ENCODE results near the gene MTNR1A.

The MTNR1A gene

GRCh38 chr4:186554914-186555827, at the start of gene MTNR1A:
Gene MTNR1A (minus strand): TSS chr4:186555567. CDS start chr4:186555365, 202 bp downstream.
- peaks cover 21% of the 10 kb centered on the region for H3K27me3 Mint-ChIP-seq
- no peak within 1 kb of the TSS for H3K27ac Mint-ChIP-seq
- H3K4me3 Mint-ChIP-seq: no peak within 1 kb of the TSS
- H3K9me3 Mint-ChIP-seq: peaks cover 4% of the 10 kb centered on the region
- no peaks in the 10 kb centered on the region for H3K36me3 Mint-ChIP-seq (ENCODE audit: low read depth)
- no peaks in the 10 kb centered on the region for H3K4me1 Mint-ChIP-seq (ENCODE audit: low read depth)

- no peaks in the 10 kb centered on the region for H3K27me3 Mint-ChIP-seq
- no peaks in the 10 kb centered on the region for H3K4me1 Mint-ChIP-seq (ENCODE audit: low read depth)
- H3K36me3 Mint-ChIP-seq (ENCODE audit: low read depth): no peaks in the 10 kb centered on the region
- H3K9me3 Mint-ChIP-seq: peaks cover 9% of the 10 kb centered on the region
- no peak overlapping the region for H3K27ac Mint-ChIP-seq
- no peak overlapping the region for H3K4me3 Mint-ChIP-seq
These were observed 48.9 kb upstream of the MTNR1A start for GRCh38 chr4:186604124-186604807.

GRCh38 chr4:186602978-186603377, 47.6 kb upstream of the MTNR1A start:
- Mint-ChIP-seq H3K27ac (no peak overlapping the region), H3K27me3 (no peaks in the 10 kb centered on the region), H3K4me3 (no peak overlapping the region), H3K36me3 (ENCODE audit: low read depth) (no peaks in the 10 kb centered on the region), H3K9me3 (peaks cover 9% of the 10 kb centered on the region), H3K4me1 (ENCODE audit: low read depth) (no peaks in the 10 kb centered on the region)

GRCh38 chr4:186599483-186599882, 44.1 kb upstream of the MTNR1A start:
- no peaks in the 10 kb centered on the region for H3K27me3 Mint-ChIP-seq
- no peaks in the 10 kb centered on the region for H3K4me1 Mint-ChIP-seq (ENCODE audit: low read depth)
- H3K9me3 Mint-ChIP-seq: peaks cover 8% of the 10 kb centered on the region
- H3K27ac Mint-ChIP-seq: no peak overlapping the region
- H3K4me3 Mint-ChIP-seq: no peak overlapping the region
- no peaks in the 10 kb centered on the region for H3K36me3 Mint-ChIP-seq (ENCODE audit: low read depth)

GRCh38 chr4:186598686-186599085, 43.3 kb upstream of the MTNR1A start:
- no peaks in the 10 kb centered on the region for H3K36me3 Mint-ChIP-seq (ENCODE audit: low read depth)
- no peak overlapping the region for H3K27ac Mint-ChIP-seq
- H3K4me1 Mint-ChIP-seq (ENCODE audit: low read depth): no peaks in the 10 kb centered on the region
- no peaks in the 10 kb centered on the region for H3K27me3 Mint-ChIP-seq
- H3K9me3 Mint-ChIP-seq: peaks cover 5% of the 10 kb centered on the region
- no peak overlapping the region for H3K4me3 Mint-ChIP-seq

- Mint-ChIP-seq H3K4me3 (no peak overlapping the region), H3K36me3 (ENCODE audit: low read depth) (no peaks in the 10 kb centered on the region), H3K27ac (no peak overlapping the region), H3K4me1 (ENCODE audit: low read depth) (no peaks in the 10 kb centered on the region), H3K27me3 (no peaks in the 10 kb centered on the region), H3K9me3 (no peaks in the 10 kb centered on the region)
These were observed 41.6 kb upstream of the MTNR1A start for GRCh38 chr4:186596850-186597390.

- no peak overlapping the region for H3K27ac Mint-ChIP-seq
- H3K36me3 Mint-ChIP-seq (ENCODE audit: low read depth): no peaks in the 10 kb centered on the region
- no peaks in the 10 kb centered on the region for H3K27me3 Mint-ChIP-seq
- no peaks in the 10 kb centered on the region for H3K9me3 Mint-ChIP-seq
- H3K4me3 Mint-ChIP-seq: no peak overlapping the region
- H3K4me1 Mint-ChIP-seq (ENCODE audit: low read depth): no peaks in the 10 kb centered on the region
These were observed 41.0 kb upstream of the MTNR1A start for GRCh38 chr4:186596346-186596745.

- no peaks in the 10 kb centered on the region for H3K9me3 Mint-ChIP-seq
- H3K36me3 Mint-ChIP-seq (ENCODE audit: low read depth): no peaks in the 10 kb centered on the region
- no peak overlapping the region for H3K27ac Mint-ChIP-seq
- no peaks in the 10 kb centered on the region for H3K4me1 Mint-ChIP-seq (ENCODE audit: low read depth)
- no peaks in the 10 kb centered on the region for H3K27me3 Mint-ChIP-seq
- H3K4me3 Mint-ChIP-seq: no peak overlapping the region
These were observed 38.2 kb upstream of the MTNR1A start for GRCh38 chr4:186593587-186593973.

- no peaks in the 10 kb centered on the region for H3K27me3 Mint-ChIP-seq
- H3K27ac Mint-ChIP-seq: no peak overlapping the region
- no peaks in the 10 kb centered on the region for H3K36me3 Mint-ChIP-seq (ENCODE audit: low read depth)
- H3K4me1 Mint-ChIP-seq (ENCODE audit: low read depth): no peaks in the 10 kb centered on the region
- no peak overlapping the region for H3K4me3 Mint-ChIP-seq
- H3K9me3 Mint-ChIP-seq: no peaks in the 10 kb centered on the region
These were observed 37.7 kb upstream of the MTNR1A start for GRCh38 chr4:186592966-186593586.

GRCh38 chr4:186592445-186592844, 37.1 kb upstream of the MTNR1A start:
- Mint-ChIP-seq H3K27me3 (no peaks in the 10 kb centered on the region), H3K9me3 (no peaks in the 10 kb centered on the region), H3K36me3 (ENCODE audit: low read depth) (no peaks in the 10 kb centered on the region), H3K4me3 (no peak overlapping the region), H3K27ac (no peak overlapping the region), H3K4me1 (ENCODE audit: low read depth) (no peaks in the 10 kb centered on the region)

- Mint-ChIP-seq H3K27me3 (no peaks in the 10 kb centered on the region), H3K4me1 (ENCODE audit: low read depth) (no peaks in the 10 kb centered on the region), H3K27ac (no peak overlapping the region), H3K9me3 (no peaks in the 10 kb centered on the region), H3K36me3 (ENCODE audit: low read depth) (no peaks in the 10 kb centered on the region), H3K4me3 (no peak overlapping the region)
These were observed 36.3 kb upstream of the MTNR1A start for GRCh38 chr4:186591651-186592050.

GRCh38 chr4:186588503-186588902, 33.1 kb upstream of the MTNR1A start:
- H3K27me3 Mint-ChIP-seq: no peaks in the 10 kb centered on the region
- no peaks in the 10 kb centered on the region for H3K36me3 Mint-ChIP-seq (ENCODE audit: low read depth)
- H3K27ac Mint-ChIP-seq: no peak overlapping the region
- no peaks in the 10 kb centered on the region for H3K9me3 Mint-ChIP-seq
- no peaks in the 10 kb centered on the region for H3K4me1 Mint-ChIP-seq (ENCODE audit: low read depth)
- H3K4me3 Mint-ChIP-seq: no peak overlapping the region

- H3K4me3 Mint-ChIP-seq: no peak overlapping the region
- no peaks in the 10 kb centered on the region for H3K9me3 Mint-ChIP-seq
- H3K27ac Mint-ChIP-seq: no peak overlapping the region
- no peaks in the 10 kb centered on the region for H3K36me3 Mint-ChIP-seq (ENCODE audit: low read depth)
- no peaks in the 10 kb centered on the region for H3K4me1 Mint-ChIP-seq (ENCODE audit: low read depth)
- no peaks in the 10 kb centered on the region for H3K27me3 Mint-ChIP-seq
These were observed 32.1 kb upstream of the MTNR1A start for GRCh38 chr4:186587416-186588018.

GRCh38 chr4:186586205-186586604, 30.8 kb upstream of the MTNR1A start:
- H3K4me3 Mint-ChIP-seq: no peak overlapping the region
- H3K4me1 Mint-ChIP-seq (ENCODE audit: low read depth): no peaks in the 10 kb centered on the region
- no peak overlapping the region for H3K27ac Mint-ChIP-seq
- H3K27me3 Mint-ChIP-seq: no peaks in the 10 kb centered on the region
- H3K36me3 Mint-ChIP-seq (ENCODE audit: low read depth): no peaks in the 10 kb centered on the region
- no peaks in the 10 kb centered on the region for H3K9me3 Mint-ChIP-seq

GRCh38 chr4:186584912-186585311, 29.5 kb upstream of the MTNR1A start:
- H3K36me3 Mint-ChIP-seq (ENCODE audit: low read depth): no peaks in the 10 kb centered on the region

More at GRCh38 chr4:186584912-186585311, 29.5 kb upstream of the MTNR1A start:
- Mint-ChIP-seq H3K27ac (no peak overlapping the region), H3K4me1 (ENCODE audit: low read depth) (no peaks in the 10 kb centered on the region), H3K4me3 (no peak overlapping the region), H3K9me3 (no peaks in the 10 kb centered on the region), H3K27me3 (no peaks in the 10 kb centered on the region)

All from stimulated activated naive CD8-positive, alpha-beta T cell treated with anti-CD3 and anti-CD28 coated beads, Interleukin-15, Interleukin-2, amounts not matched to agents 100 ng/mL and 50 ng/mL, for 24 hours (primary cell).